Measurements from ENCODE around the gene IRF3. TPM values are rescaled to one million over a fixed set of nuclear protein-coding genes. Genes with fewer than 3 reads are reported as not detected.

IRF3 gene
- polyA plus RNA-seq, 3 donors: 29.8 to 115 (median 41.1) TPM

- Mint-ChIP-seq H3K36me3 (peaks cover 72 to 96% of the 10 kb centered on the region in 2 donors), H3K27me3 (ENCODE audit: low read depth in 3 of 3) (peaks cover 0 to 3% (median 0%) of the 10 kb centered on the region in 3 donors), H3K4me3 (no peak overlapping the region), H3K9me3 (peaks cover 0 to 4% (median 0%) of the 10 kb centered on the region in 7 donors), H3K4me1 (no peaks in the 10 kb centered on the region), H3K27ac (peak overlapping the region in 2 of 7 donors; percentile 13 to 35)
- Histone ChIP-seq H4K20me1 (ENCODE audit: insufficient read depth, low read length) (peaks cover 47% of the 10 kb centered on the region), H3K79me2 (ENCODE audit: insufficient read depth, low read length) (no peaks in the 10 kb centered on the region), H3K36me3 (replicated peaks in 1 of 2; ENCODE audit: control insufficient read depth in 1 of 2, insufficient read depth in 2 of 2, low read length in 2 of 2) (peaks cover 88 to 100% of the 10 kb centered on the region in 2 donors), H3K27ac (ENCODE audit: low read depth in 1 of 2, low read length in 2 of 2) (no peak overlapping the region), H3K9ac (ENCODE audit: insufficient read depth, low read length, poor library complexity, severe bottlenecking) (no peak overlapping the region), H3K27me3 (ENCODE audit: control insufficient read depth in 2 of 2, insufficient read depth in 2 of 2, low read length in 2 of 2) (no peaks in the 10 kb centered on the region), H3K9me3 (replicated peaks in 1 of 2; ENCODE audit: control insufficient read depth in 1 of 2, insufficient read depth in 1 of 2, low read length in 2 of 2) (no peaks in the 10 kb centered on the region), H2AFZ (ENCODE audit: insufficient read depth, low read depth, low read length, poor library complexity, severe bottlenecking) (no peak overlapping the region), H3K4me1 (ENCODE audit: control insufficient read depth in 1 of 2, insufficient read depth in 2 of 2, low read length in 2 of 2) (no peaks in the 10 kb centered on the region), H3K4me2 (replicated peaks; ENCODE audit: extremely low read depth, low read length, poor library complexity, severe bottlenecking) (no peak overlapping the region), H3K4me3 (replicated peaks in 1 of 3; ENCODE audit: low read depth in 2 of 3, low read length in 3 of 3) (no peak overlapping the region)
- intact Hi-C loops (cut with micrococcal nuclease): no loop called here
- no peak for DNase-seq
- TF ChIP-seq, protein P1, sequence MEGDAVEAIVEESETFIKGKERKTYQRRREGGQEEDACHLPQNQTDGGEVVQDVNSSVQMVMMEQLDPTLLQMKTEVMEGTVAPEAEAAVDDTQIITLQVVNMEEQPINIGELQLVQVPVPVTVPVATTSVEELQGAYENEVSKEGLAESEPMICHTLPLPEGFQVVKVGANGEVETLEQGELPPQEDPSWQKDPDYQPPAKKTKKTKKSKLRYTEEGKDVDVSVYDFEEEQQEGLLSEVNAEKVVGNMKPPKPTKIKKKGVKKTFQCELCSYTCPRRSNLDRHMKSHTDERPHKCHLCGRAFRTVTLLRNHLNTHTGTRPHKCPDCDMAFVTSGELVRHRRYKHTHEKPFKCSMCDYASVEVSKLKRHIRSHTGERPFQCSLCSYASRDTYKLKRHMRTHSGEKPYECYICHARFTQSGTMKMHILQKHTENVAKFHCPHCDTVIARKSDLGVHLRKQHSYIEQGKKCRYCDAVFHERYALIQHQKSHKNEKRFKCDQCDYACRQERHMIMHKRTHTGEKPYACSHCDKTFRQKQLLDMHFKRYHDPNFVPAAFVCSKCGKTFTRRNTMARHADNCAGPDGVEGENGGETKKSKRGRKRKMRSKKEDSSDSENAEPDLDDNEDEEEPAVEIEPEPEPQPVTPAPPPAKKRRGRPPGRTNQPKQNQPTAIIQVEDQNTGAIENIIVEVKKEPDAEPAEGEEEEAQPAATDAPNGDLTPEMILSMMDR (IDR thresholded peaks at IDR 0.05): no peak
- WGBS (ENCODE audit: insufficient coverage): 97% methylated on average over 19 of the region's 22 CpGs
Observed at GRCh38 chr19:49657493-49658138, 8.0 kb downstream of the IRF3 start.

- DNase-seq: no peak
- Mint-ChIP-seq H3K9me3 (peaks cover 0 to 4% (median 0%) of the 10 kb centered on the region in 7 donors), H3K4me3 (no peak overlapping the region), H3K27ac (peak overlapping the region in 2 of 7 donors; percentile 52 to 64), H3K4me1 (no peaks in the 10 kb centered on the region), H3K36me3 (peaks cover 68 to 90% of the 10 kb centered on the region in 2 donors), H3K27me3 (ENCODE audit: low read depth in 3 of 3) (peaks cover 0 to 3% (median 0%) of the 10 kb centered on the region in 3 donors)
- Histone ChIP-seq H3K9ac (ENCODE audit: insufficient read depth, low read length, poor library complexity, severe bottlenecking) (no peak overlapping the region), H2AFZ (ENCODE audit: insufficient read depth, low read depth, low read length, poor library complexity, severe bottlenecking) (no peak overlapping the region), H3K79me2 (ENCODE audit: insufficient read depth, low read length) (no peaks in the 10 kb centered on the region), H3K27ac (ENCODE audit: low read depth in 1 of 2, low read length in 2 of 2) (no peak overlapping the region), H3K4me3 (replicated peaks in 1 of 3; ENCODE audit: low read depth in 2 of 3, low read length in 3 of 3) (no peak overlapping the region), H3K4me1 (ENCODE audit: control insufficient read depth in 1 of 2, insufficient read depth in 2 of 2, low read length in 2 of 2) (no peaks in the 10 kb centered on the region), H4K20me1 (ENCODE audit: insufficient read depth, low read length) (peaks cover 42% of the 10 kb centered on the region), H3K36me3 (replicated peaks in 1 of 2; ENCODE audit: control insufficient read depth in 1 of 2, insufficient read depth in 2 of 2, low read length in 2 of 2) (peaks cover 81 to 94% of the 10 kb centered on the region in 2 donors), H3K27me3 (ENCODE audit: control insufficient read depth in 2 of 2, insufficient read depth in 2 of 2, low read length in 2 of 2) (no peaks in the 10 kb centered on the region), H3K9me3 (replicated peaks in 1 of 2; ENCODE audit: control insufficient read depth in 1 of 2, insufficient read depth in 1 of 2, low read length in 2 of 2) (no peaks in the 10 kb centered on the region), H3K4me2 (replicated peaks; ENCODE audit: extremely low read depth, low read length, poor library complexity, severe bottlenecking) (no peak overlapping the region)
- intact Hi-C loops (cut with micrococcal nuclease): no loop called here
- TF ChIP-seq, protein P1 (IDR thresholded peaks at IDR 0.05): no peak
- WGBS (ENCODE audit: insufficient coverage): 94% methylated on average over 17 of the region's 17 CpGs
Observed at GRCh38 chr19:49656456-49657109, 9.1 kb downstream of the IRF3 start.

All from CD14-positive monocyte (primary cell).